Esophagus squamous epithelium (tissue), 4 donors: ENCODE results near the gene PARD3B.

ENCODE experiments used
- CTCF ChIP-seq, 6 experiments: fragments of 450-650 bp in 4 of 6; fragments of 200-600 bp in 2 of 6; sonication (generic) in 2 of 6; IDR thresholded peaks; one replicate each; pipeline ENCODE4 v1.5.1; 2016 to 2019; ENCODE audit warnings: antibody characterized with exemption in 6 of 6, mild to moderate bottlenecking in 4 of 6, moderate library complexity in 4 of 6
- POLR2A ChIP-seq, 4 donors: fragments of 450-650 bp; IDR thresholded peaks; one replicate each; pipeline ENCODE4 v1.6.1; 2017; ENCODE audit warnings: antibody characterized with exemption in 4 of 4, mild to moderate bottlenecking in 4 of 4, moderate library complexity in 3 of 4

- no peak for TF ChIP-seq POLR2A (IDR thresholded peaks at IDR 0.05)
- TF ChIP-seq CTCF (IDR thresholded peaks at IDR 0.05), result no peak
These were observed 439.2 kb downstream of the PARD3B start for GRCh38 chr2:204984518-204984917.
